GM19397 (cell line): ENCODE results near the gene ECE1.

Experiments used
- ATAC-seq: cut with Tn5 transposase; IDR thresholded peaks from one replicate; pipeline ENCODE4 v1.9.1; 2021; ENCODE audit warnings: mild to moderate bottlenecking, moderate library complexity; ENCODE audit not compliant: unreplicated experiment

ECE1 gene

GRCh38 chr1:21308847-21309652, 18.8 kb upstream of the ECE1 start:
- no peak for ATAC-seq

- ATAC-seq, result no peak
These were observed 18.1 kb upstream of the ECE1 start for GRCh38 chr1:21308330-21308729.

GRCh38 chr1:21307663-21308305, 17.5 kb upstream of the ECE1 start:
- no peak for ATAC-seq

- ATAC-seq, result no peak
These were observed 16.9 kb upstream of the ECE1 start for GRCh38 chr1:21307210-21307609.

GRCh38 chr1:21305900-21306189, 15.6 kb upstream of the ECE1 start:
- ATAC-seq, result no peak

GRCh38 chr1:21305155-21305899, 15.1 kb upstream of the ECE1 start:
- ATAC-seq, result no peak

- no peak for ATAC-seq
These were observed 14.2 kb upstream of the ECE1 start for GRCh38 chr1:21304488-21304887.

- ATAC-seq, result no peak
These were observed 12.8 kb upstream of the ECE1 start for GRCh38 chr1:21302747-21303715.

GRCh38 chr1:21301794-21302440, 11.7 kb upstream of the ECE1 start:
- ATAC-seq, result no peak

GRCh38 chr1:21300774-21301173, 10.5 kb upstream of the ECE1 start:
- ATAC-seq, result no peak

- ATAC-seq, result no peak
These were observed 9.6 kb upstream of the ECE1 start for GRCh38 chr1:21299780-21300395.

- ATAC-seq, result no peak
These were observed 8.7 kb upstream of the ECE1 start for GRCh38 chr1:21298981-21299391.

GRCh38 chr1:21297975-21298374, 7.7 kb upstream of the ECE1 start:
- no peak for ATAC-seq

GRCh38 chr1:21296509-21297354, 6.5 kb upstream of the ECE1 start:
- no peak for ATAC-seq

GRCh38 chr1:21295545-21295944, 5.3 kb upstream of the ECE1 start:
- no peak for ATAC-seq

- no peak for ATAC-seq
These were observed 4.7 kb upstream of the ECE1 start for GRCh38 chr1:21295002-21295401.

GRCh38 chr1:21294266-21294989, 4.2 kb upstream of the ECE1 start:
- ATAC-seq, result peak; percentile 65

- peak; percentile 19 for ATAC-seq
These were observed 3.4 kb upstream of the ECE1 start for GRCh38 chr1:21293537-21294265.
